Activated T-cell treated with anti-CD3 and anti-CD28 coated beads, Interleukin-2, amount 50 U/mL, for 48 hours (primary cell): ENCODE results near the gene SMYD3.

Experiments used
- DNase-seq, 2 experiments: peaks; one replicate each; pipeline ENCODE4 v3.0.0-alpha.2; 2020

The SMYD3 gene

DNA sequence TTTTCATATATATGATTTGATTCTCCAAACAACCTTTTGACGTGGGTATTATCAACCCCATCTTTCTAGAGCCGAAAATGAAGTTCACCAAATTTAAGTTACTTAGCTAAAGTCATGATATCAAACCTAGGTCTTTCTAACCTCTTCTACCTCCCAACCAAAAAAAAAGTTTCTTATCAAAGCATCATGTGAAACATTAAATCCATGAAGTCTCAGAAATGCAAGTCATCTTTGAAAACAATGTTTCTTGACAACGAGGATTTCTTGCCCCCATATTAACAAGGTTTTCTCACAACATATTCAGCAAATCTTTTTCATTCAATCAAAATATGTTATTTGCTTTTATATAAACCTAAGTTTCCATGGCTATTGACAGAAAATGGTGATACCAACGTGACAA is 306.3 kb downstream of the SMYD3 start:
- no peak for DNase-seq

DNA sequence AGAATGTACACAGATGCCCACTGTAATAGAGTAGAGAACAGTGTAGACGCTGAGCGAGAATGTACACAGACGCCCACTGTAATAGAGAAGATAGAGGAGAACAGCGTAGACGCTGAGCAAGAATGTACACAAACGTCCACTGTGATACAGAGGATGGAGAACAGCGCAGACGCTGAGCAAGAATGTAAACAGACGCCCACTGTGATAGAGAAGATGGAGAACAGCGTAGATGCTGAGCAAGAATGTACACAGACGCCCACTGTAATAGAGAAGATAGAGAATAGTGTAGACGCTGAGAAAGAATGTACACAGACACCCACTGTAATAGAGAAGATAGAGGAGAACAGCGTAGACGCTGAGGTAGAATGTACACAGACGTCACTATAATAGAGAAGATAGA is 306.9 kb downstream of the SMYD3 start:
- DNase-seq = no peak

DNA sequence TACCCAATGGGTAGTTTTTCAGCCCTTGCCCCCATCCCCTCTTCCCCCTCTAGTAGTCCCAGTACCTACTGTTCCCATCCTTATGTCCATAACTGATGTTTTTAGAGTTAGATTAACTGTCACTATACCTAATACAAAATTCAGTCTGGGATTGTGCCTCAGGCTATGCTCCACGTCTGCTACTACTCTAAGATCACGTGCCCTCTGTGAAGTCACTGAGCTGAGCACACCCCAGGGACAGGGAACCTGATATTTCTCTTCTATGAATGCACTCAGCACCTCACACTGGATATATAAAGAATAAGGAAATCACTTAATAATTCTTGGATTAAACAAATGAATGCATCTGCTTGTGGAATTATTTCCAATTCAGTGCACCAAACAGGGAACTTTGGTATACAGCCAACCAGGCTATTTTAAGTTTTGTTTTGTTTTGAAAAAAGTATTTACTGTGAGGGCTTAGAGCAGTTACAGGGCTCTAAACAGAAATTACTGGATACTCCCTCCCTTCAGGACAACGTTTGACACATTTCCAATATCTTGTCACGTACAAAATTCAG is 307.9 kb downstream of the SMYD3 start:
- no peak for DNase-seq

DNA sequence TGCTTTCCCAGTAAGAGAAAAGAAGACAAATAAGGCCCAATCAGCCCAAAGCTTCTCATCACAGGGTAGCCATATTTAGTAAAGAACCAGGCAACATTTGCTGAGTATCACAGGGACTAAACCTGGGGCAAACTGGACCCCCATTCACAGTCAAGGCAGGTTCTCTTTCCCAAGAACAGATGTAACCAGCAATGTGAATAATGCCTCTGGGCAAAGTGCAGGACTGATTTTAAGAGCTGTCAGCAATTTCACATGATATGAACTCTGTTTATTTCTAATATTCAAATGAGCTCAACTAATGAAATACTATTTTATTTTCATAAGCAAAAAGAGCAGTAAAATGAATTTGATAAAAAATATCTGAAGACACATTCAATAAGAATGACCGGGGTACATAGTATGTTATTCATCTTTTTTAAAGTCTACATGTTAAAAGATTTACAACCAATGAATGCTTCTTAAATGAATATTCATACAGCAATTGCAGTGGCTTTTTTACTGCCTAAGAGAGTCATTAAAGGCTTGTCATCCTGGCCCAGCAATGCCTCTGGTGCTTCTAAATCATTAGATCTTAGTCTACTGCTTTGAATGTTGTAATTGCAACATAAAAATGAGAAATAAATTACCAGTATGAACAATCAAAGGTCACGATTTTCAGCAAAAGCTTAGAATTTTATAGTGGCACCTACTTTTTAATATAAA is 308.8 kb downstream of the SMYD3 start:
- DNase-seq = no peak

DNA sequence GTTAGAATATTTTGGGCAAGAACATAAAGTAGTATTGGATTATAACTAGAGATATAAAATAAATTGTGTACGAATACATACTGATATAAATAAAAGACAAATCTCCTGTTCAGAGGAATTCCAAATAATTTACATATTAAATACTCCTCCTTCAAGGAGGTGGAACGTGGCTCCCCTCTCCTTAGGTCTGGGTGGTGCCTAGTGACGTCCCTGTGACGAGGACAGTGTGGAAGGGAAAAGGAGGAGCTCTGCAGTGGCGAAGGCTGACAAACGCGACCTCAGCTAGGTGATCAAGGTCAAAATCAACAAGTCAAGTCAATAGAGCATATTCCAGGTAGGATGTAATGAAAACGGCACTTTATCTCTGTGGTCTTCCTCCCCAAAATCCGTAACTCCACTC is 310.0 kb downstream of the SMYD3 start:
- DNase-seq = no peak

DNA sequence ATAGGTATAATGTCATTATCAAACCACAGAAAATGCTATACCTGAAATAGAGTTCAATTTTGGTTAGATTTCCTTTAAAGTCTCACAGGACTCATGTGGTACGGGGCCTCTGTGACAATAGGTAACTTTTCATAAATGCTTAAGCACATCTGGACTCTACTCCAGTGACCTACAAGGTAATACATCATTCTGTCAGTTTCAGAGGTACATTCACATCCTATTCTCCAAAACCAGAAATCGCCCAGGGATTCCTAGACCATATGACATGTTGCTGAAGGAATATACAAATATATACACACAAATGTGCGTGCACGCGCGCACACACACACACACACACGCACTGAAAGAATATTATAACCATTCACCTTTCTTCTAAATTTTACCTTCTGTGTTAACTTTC is 311.8 kb downstream of the SMYD3 start:
- no peak for DNase-seq

DNA sequence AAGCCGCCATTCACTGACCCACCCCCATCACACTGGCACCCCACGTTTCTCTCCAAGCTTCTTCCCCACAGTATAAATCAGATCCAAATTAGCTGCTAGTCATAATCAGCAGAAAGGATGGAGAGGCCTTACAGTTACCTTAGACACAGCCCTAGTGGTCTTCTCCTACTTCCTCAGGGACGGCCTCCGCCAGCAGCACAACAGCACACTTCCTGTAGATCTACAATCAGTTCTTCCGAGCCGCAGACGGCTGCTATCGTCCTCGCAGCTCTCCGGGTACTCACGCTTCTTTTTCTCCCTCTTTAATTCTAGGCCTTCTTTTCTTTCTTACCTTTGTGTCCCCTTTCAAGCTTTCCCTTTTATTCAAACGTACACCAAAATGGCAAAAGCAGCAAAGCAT is 313.5 kb downstream of the SMYD3 start:
- no peak for DNase-seq

DNA sequence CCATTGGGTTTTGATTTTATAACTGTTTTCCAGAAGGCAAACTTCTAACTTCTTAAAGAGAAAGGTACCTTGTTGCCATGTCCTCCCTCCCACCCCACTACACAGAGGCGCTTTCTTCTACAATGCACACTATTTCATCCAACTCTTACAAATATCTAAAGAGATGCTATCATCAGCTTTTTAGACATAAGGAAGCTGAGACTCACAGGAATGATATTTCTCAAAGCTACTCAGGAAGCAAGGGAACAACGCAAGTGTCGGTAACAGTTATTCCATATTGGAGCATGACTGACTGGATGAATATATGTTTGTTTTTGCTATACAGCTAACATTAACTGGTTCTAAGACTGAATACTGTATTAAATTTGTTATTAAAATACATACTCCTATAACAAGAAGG is 318.0 kb downstream of the SMYD3 start:
- DNase-seq = no peak

DNA sequence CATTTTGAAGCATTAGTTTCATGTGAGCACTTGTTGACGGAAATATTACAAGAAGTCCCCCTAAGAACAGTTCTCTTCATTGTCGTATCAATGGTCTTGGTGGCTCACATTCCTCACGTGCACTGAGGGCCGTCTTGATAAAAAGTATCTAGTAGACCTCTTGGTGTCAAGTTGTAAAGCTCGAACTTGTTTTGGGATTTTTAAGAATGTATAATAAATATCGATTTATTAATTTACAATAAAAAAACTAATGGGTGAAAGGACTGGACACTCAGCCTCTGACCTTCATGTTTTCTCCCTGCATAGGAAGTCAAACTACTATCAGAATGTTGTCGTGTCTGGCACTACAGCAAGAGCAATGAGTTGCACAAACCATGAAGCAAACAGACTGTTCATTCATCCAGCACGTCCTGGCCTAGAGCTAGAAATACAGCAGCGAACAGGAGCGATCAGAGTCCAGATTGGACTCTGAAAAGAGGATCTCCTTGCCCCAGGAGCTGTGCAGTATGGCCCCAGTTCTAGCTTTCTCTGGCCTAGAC is 319.2 kb downstream of the SMYD3 start:
- no peak for DNase-seq

DNA sequence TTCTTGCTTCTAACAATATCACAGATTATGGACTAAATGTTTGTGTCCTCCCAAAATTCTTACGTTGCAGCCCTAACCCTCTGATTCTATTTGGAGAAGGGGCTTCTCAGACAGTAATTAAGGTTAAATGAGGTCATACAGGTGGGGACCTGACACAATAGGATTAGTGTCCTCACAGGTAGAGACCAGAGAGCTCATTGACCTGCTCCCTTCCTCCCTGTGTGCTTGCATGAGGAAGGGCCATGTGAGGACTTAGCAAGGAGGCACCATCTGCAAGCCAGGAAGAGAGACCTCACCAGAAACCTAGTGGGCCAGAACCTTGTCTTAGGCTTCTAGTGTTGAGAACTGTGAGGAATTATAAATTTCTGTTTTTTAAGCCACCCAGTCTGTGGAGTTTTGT is 322.6 kb downstream of the SMYD3 start:
- DNase-seq = no peak

DNA sequence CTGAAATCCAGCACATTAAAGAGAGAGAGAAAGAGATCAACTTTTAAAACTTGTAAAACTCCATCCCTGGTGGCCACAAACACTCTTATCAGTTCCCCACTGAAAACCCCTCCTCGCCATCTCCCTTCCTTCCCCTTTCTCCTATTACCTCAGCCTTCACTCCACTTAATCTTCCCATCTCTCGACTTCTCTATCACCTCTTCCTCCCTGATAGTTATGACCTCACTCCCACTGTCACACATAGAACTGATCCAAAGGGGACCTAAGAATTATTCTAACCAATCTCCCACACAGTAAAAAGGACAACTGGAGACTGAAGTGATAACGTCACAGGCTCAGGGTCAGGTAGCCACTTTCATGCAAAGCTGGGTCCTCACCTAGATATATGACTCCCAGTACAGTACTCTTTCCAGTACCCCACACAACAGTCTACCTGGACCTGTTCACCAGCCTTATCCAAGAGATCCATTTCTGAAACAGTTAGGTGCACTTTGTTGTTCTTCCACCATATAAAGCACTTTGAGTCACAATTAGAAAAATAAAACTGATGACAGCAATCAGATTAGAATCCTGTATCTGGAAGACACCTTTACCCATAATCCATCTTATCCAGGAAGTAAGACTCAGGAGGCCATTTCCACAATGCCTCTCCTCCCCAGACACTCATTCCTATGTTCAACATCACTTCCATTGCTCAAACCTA is 324.8 kb downstream of the SMYD3 start:
- no peak for DNase-seq

DNA sequence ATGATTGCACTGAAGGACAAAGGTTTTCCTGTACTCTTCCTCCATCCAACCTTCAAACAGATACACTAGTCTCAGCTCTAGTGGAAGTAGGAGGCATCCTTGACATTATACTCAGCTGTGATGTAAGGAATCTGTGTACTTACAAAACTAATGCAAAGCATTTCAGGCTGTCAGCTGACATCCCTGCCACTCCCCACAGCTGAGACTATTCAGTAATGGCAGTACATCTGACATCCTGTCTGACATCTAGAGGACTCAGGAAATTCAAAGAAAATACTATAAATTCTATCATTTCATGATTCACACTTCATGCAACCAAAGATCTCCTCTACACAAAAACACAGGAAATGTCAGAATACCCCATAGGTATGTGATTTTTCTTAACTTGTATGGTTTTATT is 325.8 kb downstream of the SMYD3 start:
- DNase-seq = no peak

DNA sequence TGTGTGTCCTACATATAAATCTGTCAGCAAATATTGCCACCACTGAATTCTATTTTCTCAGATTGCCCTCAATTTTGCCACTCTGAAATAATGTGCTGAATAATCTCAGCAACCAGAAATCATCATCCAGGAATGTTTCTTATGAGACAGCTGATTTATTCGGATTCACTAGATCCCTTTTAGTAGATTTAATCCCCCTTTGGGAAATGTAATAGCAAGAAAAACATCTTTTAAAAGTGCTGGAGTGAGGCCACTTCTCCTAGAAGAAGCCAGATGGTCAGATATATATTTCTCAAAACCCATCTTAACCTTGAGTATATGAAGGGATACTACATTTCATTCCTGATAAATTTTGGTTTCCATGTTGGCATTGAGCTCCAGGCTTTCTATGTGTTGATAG is 327.7 kb downstream of the SMYD3 start:
- DNase-seq = no peak

DNA sequence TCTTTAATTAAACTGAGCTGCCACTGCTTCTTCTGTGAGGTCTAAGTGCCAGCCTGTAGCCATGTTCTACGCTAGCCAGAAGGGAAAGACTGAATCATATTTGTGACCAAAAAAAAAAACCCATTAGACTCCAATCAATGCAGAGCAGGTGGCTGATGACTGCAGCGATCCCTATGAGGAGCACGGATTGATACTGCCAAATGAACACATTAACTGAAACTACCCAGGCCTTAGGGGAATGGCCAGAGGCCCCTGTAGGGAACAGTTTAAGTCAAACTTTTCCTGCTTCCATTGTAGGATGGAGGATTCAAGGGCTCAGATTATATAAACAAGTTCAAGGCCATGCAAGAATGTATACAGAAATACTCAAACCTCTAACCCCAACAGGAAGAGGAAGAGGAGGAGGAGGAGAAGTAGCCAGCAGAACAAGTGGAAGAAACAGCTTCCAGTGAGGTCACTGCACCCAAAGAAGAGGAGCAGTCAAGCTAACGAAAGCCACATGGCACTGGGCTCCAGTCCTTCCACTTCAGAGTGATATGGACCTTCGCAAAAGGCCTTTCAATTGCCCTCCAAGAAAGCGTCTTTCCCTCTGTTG is 328.3 kb downstream of the SMYD3 start:
- DNase-seq = no peak

DNA sequence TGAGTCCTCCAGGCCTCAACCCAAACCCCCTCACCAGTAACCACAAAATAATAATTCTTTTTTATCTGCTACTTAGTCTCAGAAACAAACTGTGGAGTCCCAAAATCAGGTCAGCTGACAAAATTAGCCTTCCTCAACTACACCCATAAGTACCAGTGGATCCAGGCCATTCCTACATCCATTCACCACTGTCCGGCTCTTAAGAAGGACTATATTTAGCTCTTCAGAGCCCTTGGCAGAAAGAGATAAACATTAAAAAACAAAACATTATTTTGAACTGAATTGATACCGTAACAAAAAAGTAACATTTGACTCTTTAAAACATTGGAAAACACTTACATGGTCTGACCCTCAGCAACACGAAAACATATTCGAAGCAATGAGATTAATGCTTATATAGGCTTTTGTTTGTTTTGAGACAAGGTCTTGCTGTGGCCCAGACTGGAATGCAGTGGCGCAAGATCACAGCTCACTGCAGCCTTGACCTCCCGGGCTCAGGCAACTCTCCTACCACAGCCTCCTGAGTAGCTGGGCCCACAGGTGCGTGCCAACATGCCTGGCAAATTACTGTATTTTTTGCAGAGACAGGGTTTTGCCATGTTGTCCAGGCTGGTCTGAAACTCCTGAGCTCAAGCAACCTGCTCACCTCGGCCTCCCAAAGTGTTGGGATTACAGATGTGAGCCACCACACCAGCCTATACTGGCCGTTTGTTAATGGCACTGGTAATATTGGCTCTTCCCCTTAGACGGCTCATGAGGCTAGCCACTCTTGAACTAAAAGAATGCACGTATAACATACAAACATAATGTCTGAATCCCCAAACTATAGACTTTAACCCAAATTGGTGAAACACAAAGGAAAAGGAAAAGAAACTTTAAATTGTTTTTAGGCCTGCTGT is 330.7 kb downstream of the SMYD3 start:
- no peak for DNase-seq

DNA sequence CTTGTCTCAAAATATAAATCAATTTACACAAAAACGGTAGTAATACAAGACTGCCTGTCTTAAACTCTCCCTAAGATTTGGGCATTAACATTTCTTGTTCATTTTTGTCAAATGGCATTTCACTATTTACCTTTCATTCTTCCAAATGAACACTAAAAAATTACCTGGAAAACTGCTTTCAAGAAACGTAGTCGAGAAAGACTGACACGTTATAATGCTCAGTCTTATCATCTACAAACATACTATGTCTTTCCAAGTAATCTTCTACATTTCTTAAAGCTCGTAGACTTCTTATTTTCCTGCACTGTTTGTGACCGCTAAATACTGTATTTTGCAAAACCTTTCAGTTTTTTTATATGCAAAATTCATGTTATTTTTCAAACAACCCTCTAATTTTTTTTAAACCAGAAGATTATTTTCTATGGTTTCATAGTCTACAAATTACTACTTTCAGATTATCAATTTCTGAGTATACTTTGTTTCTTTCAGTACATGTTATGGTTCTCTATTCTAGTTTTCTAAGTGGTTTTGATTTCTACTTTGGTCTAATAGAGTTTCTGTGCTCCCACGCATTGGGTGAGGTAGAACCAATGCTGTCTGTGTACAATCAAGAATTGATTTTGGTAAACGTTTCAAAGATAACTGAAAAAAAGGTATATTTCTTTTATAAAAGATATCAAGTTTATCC is 336.4 kb downstream of the SMYD3 start:
- DNase-seq = no peak

DNA sequence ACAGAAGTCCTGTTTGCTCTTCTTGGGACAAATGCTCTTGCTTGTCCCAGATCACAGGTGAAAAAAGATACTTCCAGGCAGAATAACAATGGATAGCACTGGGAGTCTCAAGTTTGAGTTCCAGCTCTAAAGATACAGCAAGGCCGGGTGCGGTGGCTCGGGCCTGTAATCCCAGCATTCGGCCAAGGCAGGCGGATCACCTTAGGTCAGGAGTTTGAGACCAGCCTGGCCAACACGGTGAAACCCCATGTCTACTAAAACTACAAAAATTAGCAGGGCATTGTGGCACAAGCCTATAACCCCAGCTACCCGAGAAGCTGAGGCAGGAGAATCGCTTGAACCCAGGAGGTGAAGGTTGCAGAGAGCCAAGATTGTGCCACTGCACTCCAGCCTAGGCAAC is 337.6 kb downstream of the SMYD3 start:
- DNase-seq = no peak

DNA sequence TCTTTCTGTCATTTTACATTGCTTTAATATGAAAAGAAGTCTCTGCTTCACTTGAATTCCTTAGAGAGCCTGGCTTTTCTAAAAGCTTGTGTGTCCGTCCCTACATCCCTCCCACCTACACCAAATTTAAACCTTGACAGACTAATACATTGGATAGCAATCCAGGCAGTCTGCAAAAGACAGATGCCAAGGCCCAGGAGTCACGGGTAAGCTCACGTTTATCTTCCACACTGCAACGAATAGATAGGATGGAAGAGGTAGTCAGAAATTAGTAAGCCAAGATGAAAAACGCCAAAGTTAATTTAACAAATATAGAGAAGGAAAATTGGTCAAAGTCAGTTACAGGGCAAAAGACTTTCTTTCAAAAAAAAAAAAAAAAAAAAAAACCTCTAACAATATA is 338.1 kb downstream of the SMYD3 start:
- no peak for DNase-seq

DNA sequence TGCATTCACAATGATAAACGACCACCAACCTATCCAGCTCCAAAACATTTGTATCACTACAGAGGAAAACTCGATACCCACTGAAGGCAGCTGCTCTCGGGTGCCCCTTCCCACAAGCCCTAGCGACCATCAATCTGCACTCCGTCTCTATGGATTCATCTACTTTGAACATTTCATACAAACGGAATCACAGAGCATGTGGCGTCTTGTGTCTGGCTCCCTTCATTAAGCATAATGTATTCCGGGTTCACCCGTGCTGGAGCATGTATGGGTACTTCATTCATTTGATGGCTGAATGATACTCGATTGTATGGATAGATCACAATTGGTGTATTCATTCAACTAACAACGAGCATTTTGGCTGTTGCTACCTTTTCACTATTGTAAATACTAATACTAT is 340.2 kb downstream of the SMYD3 start:
- DNase-seq = no peak

DNA sequence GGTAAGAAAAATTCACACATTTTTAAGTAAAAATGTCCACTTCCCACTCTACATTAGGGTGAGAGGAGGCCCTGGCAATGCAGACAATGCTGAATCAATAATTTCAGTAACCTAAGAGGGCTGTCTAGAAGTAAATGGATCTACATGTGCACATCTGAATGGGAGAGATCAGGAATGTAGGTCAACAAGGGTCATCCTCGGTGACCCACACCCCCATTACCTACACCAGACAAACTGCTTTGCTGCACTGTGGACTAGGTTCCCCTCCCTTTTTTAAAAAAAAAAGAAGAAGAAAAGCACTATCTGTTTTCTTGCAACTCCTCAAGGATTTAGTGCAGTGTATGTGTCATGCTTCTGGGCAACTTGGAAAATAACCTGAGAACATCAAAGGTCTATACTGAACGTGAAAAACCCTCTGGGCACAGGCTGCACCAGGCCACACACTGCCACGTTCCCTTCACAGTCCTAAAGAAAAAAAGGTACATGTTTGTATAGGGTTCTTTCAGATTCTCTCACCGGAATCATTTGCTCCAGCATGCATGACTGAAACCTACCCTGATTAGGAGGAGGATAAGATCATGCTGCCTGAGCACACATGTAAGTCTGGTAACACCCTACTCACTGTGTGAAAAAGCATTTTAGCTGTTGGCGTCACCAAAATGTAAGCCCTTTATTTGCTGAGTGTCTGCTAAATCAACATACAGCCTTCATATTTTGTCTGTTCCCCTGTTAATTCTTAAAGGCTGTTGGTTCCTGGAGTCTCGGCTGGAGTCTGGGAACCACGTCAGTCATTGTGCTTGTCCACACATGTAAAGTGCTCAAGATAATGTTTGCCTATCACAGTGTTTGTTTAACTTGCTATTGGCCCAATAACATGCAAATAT is 341.0 kb downstream of the SMYD3 start:
- DNase-seq = no peak

DNA sequence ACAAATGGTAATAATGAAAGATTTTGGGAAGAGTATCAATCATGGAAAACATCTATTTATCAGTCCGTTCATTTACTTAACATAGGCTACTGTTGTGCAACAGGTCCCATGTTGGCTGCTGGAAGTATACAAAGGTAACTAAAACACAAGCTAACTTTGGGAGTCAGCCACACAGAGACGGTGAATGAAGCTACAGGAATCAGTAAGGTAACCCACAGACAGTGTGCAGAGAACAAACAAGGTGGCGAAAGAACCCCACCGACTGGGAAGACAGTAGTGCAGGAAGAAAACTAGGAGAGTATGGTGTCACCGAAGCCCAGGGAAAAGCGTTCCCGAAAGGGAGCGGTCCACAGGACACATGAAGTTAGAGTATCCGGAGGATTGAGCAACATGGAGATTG is 342.3 kb downstream of the SMYD3 start:
- DNase-seq = no peak
